BJ (cell line): ENCODE results near the gene TRPV3. TPM values are rescaled to one million over a fixed set of nuclear protein-coding genes. Genes with fewer than 3 reads are reported as not detected.

ENCODE experiments used
- CTCF ChIA-PET: fragments of 350-600 bp; formaldehyde crosslinking; extraction: SDS; loops from one replicate; lab custom pipeline; 2021; ENCODE audit warnings: antibody characterized with exemption, inconsistent platforms; lab: Yijun Ruan, JAX
- POLR2A ChIA-PET: fragments of 300-600 bp; sonication (Branson Sonifier 250); formaldehyde crosslinking; extraction: SDS; loops from one replicate; lab custom pipeline; 2021; ENCODE audit warnings: antibody characterized with exemption; lab: Charles Lee
- DNase-seq: peaks from one replicate; pipeline ENCODE4 v3.0.0-alpha.2; 2011; ENCODE audit warnings: low read depth
- H3K27me3 ChIP-seq: 2 replicates; pipeline ENCODE4 v1.6.0; 2011; ENCODE audit warnings: low read length; ENCODE audit not compliant: control insufficient read depth, insufficient read depth
- H3K36me3 ChIP-seq: 2 replicates; pipeline ENCODE4 v1.5.1; 2011; ENCODE audit warnings: low read length; ENCODE audit not compliant: control insufficient read depth, insufficient read depth
- H3K4me3 ChIP-seq: 2 replicates; pipeline ENCODE4 v1.5.1; 2011; ENCODE audit warnings: low read depth, mild to moderate bottlenecking, control low read depth, low read length
- CTCF ChIP-seq: IDR thresholded peaks from 2 replicates; pipeline ENCODE4 v1.5.1; 2011; ENCODE audit warnings: low read depth, mild to moderate bottlenecking, control low read depth, inconsistent platforms, low read length, moderate library complexity; ENCODE audit not compliant: insufficient read depth
- polyA plus RNA-seq: library from polyadenylated mRNA; depleted of rRNA; stranded (reverse); fragments of >200 nt; gene quantifications from 2 replicates; pipeline ENCODE4 v1.2.3, GENCODE V29; 2011

The TRPV3 gene
- polyA plus RNA-seq, 1 experiment, result 0.56 TPM

DNA sequence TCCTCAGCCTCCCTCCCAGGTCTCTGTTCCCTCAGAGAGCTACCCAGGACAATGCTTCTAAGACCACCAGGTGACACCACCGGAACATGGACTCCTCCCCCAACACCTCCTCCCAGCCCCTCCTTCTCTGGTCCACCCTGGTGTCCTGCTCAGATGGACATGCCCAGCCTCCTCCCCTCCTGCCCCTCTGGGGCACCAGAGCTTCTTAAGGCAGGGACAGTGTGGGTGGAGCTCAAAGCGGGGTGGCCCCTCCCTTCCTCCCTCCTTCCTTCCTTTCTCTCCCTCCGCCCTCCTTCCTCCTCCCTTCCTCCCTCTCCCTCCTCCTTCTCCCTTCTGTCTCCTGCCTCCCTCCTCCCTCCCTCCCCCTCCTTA, 22.7 kb downstream of the TRPV3 start:
- H3K4me3 ChIP-seq, result no peak overlapping the region
- CTCF ChIA-PET, result interaction anchor here (3.3 kb wide), 1 partner anchor 113 kb away, joined by 23 read pairs; no protein-coding TSS in a partner anchor
- H3K27me3 ChIP-seq, result no peaks in the 10 kb centered on the region
- DNase-seq, result no peak
- POLR2A ChIA-PET, result interaction anchor here (0.6 kb wide), 1 partner anchor 486 kb away, joined by 4 read pairs; no protein-coding TSS in a partner anchor
- TF ChIP-seq CTCF, result no peak
- H3K36me3 ChIP-seq, result no peaks in the 10 kb centered on the region

GRCh38 chr17:3533752-3534151, 23.9 kb downstream of the TRPV3 start:
- Histone ChIP-seq H3K4me3 (no peak overlapping the region), H3K27me3 (no peaks in the 10 kb centered on the region), H3K36me3 (no peaks in the 10 kb centered on the region)
- ChIA-PET POLR2A (no interaction called here), CTCF (no interaction called here)
- TF ChIP-seq CTCF, result no peak
- DNase-seq, result no peak

DNA sequence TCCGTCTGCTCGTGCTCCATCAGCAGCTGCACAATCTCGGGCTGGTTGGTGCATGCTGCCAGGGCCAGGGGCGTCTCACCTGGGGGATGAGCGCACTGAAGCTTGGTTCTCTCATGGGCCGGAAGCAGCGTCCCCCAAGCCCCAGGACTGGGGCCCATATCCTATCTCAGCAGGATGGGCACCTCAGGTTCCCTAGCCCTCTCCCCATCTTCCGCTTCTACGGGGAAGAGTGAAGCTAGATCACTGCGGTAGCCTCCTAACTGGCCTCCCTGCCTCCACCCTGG, 24.8 kb downstream of the TRPV3 start:
- ChIA-PET CTCF (interaction anchor here (0.8 kb wide), 1 partner anchor 103 kb away, joined by 3 read pairs; the partner anchor contains the start of genes CTNS and SHPK), POLR2A (no interaction called here)
- Histone ChIP-seq H3K4me3 (no peak overlapping the region), H3K36me3 (no peaks in the 10 kb centered on the region), H3K27me3 (no peaks in the 10 kb centered on the region)
- TF ChIP-seq CTCF, result no peak
- DNase-seq, result no peak

DNA sequence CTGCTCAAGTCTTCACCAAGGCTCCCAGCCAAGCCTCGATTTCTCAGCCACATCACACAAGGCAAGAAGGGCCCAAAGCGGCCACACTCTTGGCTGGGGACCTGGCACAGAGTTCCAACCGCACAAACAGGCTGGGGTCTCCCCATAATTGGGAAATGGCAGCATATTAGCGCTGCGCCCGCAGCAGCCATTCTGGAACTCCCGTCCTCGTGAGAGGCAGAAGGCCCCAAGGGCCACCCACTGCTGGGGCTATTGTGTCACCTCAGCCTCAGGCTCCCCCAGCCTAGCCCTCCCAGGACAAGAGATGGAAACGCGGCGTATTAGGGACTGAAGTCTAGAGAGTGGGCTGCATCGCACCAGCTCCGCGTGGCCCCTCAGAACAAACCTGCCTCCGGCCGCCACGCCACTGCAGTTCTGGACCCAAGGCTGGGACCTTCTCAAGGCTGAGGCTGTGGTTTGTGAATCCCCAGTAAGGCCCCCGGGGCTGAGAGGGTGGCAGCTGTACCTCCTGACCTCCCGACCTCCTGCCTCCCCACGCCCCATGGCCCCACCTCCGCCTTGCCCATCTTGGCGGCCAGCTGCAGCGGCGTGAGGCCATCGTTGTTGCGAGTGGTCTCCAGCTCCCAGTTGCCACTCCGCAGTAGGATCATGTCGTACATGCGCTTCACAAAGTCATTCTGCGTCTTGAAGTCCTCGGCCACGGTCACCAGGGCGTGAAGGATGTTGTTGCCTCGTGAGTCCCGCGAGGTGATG, 25.3 kb downstream of the TRPV3 start:
- no peak for DNase-seq
- CTCF ChIA-PET, result interaction anchor here (0.8 kb wide), 1 partner anchor 104 kb away, joined by 3 read pairs; the partner anchor contains the start of genes CTNS and SHPK
- POLR2A ChIA-PET, result no interaction called here
- H3K36me3 ChIP-seq, result no peaks in the 10 kb centered on the region
- no peak overlapping the region for H3K4me3 ChIP-seq
- H3K27me3 ChIP-seq, result no peaks in the 10 kb centered on the region
- no peak for TF ChIP-seq CTCF

DNA sequence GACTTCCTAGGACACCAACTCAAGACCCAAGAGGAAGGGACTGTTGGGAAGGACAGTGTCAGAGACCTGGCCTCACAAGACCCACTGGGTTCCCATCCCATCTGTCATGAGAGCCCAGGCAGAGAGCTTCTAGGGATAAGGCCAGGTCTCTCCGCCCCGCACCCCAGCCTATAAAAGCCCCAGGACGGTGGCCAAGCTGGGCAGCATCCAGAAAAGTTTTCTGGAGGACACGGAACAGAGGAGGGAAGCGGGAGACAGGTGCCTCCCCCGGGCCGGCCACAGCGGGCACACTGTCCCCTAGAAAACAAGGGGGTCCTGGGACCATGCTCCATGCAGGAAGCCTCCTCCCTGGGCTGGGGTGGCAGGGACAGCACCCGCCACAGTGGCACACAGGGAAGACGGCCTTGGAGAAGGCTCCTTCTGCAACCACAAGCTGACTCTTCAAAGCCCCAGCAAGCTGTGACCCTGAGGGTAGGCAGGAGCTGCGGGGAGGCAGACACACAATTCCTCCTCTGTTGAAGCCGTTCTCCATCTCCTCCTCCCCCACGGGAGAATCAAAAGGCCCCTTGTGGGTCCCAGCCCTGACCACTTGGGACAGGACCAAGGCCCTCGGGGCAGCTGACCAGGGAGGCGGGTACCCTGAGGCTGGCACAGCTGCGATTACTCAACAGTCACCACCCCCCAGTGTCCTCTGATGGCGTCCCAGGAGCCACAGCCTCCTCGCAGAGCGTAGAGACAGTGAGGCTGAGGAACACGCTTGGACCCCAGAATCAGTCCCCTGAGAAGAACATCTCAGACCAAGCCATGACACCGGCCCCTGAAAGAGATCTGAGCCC, 26.1 kb downstream of the TRPV3 start:
- TF ChIP-seq CTCF, result no peak
- Histone ChIP-seq H3K36me3 (no peaks in the 10 kb centered on the region), H3K4me3 (no peak overlapping the region), H3K27me3 (no peaks in the 10 kb centered on the region)
- ChIA-PET CTCF (interaction anchor here (1.3 kb wide), 1 partner anchor 116 kb away, joined by 6 read pairs; no protein-coding TSS in a partner anchor), POLR2A (no interaction called here)
- DNase-seq, result no peak
